Right cardiac atrium (tissue), 5 donors: Measurements from ENCODE around the gene TMEM143. TPM values are rescaled to one million over a fixed set of nuclear protein-coding genes. Genes with fewer than 3 reads are reported as not detected.
"Not testable (repeated sequence)": the region's sequence is repeated elsewhere in the genome, so short reads cannot be mapped to it uniquely, and the experiment has no call there.

Experiments
- ATAC-seq, 2 donors: fragments of 200-7000 bp; cut with Tn5 transposase; one replicate each; pipeline versions ENCODE4 v1.8.0 to v1.9.1; 2020; ENCODE audit warnings: moderate library complexity in 2 of 2, mild to moderate bottlenecking in 1 of 2
- DNase-seq, 3 donors: peaks; one replicate each; pipeline ENCODE4 v3.0.0-alpha.2; 2020
- H3K27ac ChIP-seq: one replicate; pipeline ENCODE4 v1.5.1; 2013; ENCODE audit warnings: mild to moderate bottlenecking, low read length, control low read depth, moderate library complexity
- H3K27me3 ChIP-seq: one replicate; pipeline ENCODE4 v1.6.1; 2013; ENCODE audit not compliant: control insufficient read depth, insufficient read depth
- H3K4me1 ChIP-seq: one replicate; pipeline ENCODE4 v1.6.1; 2013; ENCODE audit warnings: low read length; ENCODE audit not compliant: control insufficient read depth, insufficient read depth
- H3K4me3 ChIP-seq: one replicate; pipeline ENCODE4 v1.5.1; 2013; ENCODE audit warnings: low read length, control low read depth
- H3K9me3 ChIP-seq: one replicate; pipeline ENCODE4 v1.6.1; 2013; ENCODE audit warnings: low read length; ENCODE audit not compliant: control insufficient read depth
- WGBS: extraction: QIAGEN DNeasy Blood & Tissue Kit; methylation state at CpG from one replicate; pipeline ENCODE4 v1.1.7; 2013; 5-methylcytosine and 5-hydroxymethylcytosine counted together
- intact Hi-C, 4 donors: fragments of 100-400 bp; cut with DNase I; formaldehyde crosslinking; loops; one replicate each; pipeline versions ENCODE4 v1.11.0 to v1.14.0; 2022 to 2023
- polyA plus RNA-seq: library from polyadenylated mRNA; stranded (reverse); fragments of 200-250 nt; gene quantifications from one replicate; pipeline ENCODE4 v1.2.3, GENCODE V29; 2013
- total RNA-seq, 4 donors: library from RNA; stranded (reverse); fragmentation: NEBNext Ultra II Directional; extraction: Animal tissue kit (Norgen Biotek cat#: 25700); gene quantifications; one replicate each; pipeline ENCODE4 v1.2.1, GENCODE V29; 2021
- donor health status: healthy with polysubstance abuse.
- donor health status: DM: no; HTN: yes; CAD: no.
- donor health status: DM: no; HTN: no; CAD: no.
- donor health status: DM: no; HTN: yes; CAD: no; lungs with severe emphysema.
- donor health status: DM: yes; HTN: yes; CAD: no.

The TMEM143 gene
- total and polyA plus RNA-seq, 5 donors, result 35.0 to 56.7 (median 45.6) TPM

GRCh38 chr19:48321372-48321621 lies 42.4 kb downstream of the TMEM143 start:
- H3K27ac ChIP-seq, result peak overlapping the region; percentile 95

DNA sequence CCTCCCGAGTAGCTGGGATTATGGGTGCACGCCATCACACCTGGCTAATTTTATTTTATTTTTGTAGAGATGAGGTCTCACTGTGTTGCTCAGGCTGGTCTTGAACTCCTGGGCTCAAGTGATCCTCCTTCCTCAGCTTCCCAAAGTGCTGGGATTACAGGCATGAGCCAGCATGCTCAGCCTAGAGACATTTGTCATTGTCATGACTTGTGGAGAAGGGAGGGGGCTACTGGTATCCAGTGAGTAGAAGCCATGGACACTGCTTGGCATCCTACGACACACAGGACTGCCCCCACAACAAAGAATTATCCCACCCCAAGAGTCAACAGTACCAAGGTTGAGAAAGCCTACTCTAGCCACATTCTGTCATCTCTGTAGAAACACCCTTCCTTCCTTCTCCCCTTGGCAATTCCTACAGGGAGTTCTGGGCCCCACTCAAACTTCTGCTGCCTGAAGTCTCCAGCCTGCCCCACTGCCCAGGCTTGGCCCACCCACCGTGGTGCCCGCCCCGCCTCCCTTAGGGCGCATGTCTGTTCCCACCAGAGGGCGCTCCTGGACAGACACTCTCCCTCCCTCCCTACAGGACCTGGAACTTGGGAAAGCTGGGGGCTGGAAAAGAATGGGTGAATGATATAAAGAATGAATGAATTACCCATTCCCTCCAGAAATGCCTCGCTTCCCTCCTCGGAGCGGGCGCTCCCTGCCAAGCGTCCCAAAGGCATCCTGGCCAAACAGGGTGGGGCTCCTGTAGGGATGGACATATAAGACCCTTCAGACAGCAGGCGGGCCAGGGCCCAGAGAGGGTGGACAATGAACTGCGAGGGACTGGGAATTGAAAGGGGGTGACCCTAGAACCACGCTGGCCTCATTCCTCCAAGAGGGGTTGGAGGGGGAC lies 43.8 kb downstream of the TMEM143 start:
- Histone ChIP-seq H3K9me3 (no peaks in the 10 kb centered on the region), H3K27me3 (no peaks in the 10 kb centered on the region), H3K4me3 (no peak overlapping the region), H3K4me1 (no peaks in the 10 kb centered on the region), H3K27ac (peak overlapping the region; percentile 13)
- intact Hi-C loops, result loop anchor here in 1 of 4 donors (10.0 kb wide), 1 partner anchor 265 kb away; no protein-coding TSS in a partner anchor
- ATAC-seq, result peak; percentile 52 to 57
- DNase-seq, result peak; percentile 85 to 95 (median 94)
- 35% methylated on average over 16 of the region's 16 CpGs for WGBS

More at GRCh38 chr19:48321372-48321621, 42.4 kb downstream of the TMEM143 start:
- no peaks in the 10 kb centered on the region for H3K4me1 ChIP-seq
- H3K9me3 ChIP-seq, result no peaks in the 10 kb centered on the region
- intact Hi-C loops, result no loop called here
- peak overlapping the region; percentile 45 for H3K4me3 ChIP-seq
- H3K27me3 ChIP-seq, result no peaks in the 10 kb centered on the region
- peak; percentile 98 to 99 (median 99) for DNase-seq
- peak; percentile 84 to 87 for ATAC-seq
- WGBS, result under 1% methylated on average over 22 of the region's 22 CpGs

DNA sequence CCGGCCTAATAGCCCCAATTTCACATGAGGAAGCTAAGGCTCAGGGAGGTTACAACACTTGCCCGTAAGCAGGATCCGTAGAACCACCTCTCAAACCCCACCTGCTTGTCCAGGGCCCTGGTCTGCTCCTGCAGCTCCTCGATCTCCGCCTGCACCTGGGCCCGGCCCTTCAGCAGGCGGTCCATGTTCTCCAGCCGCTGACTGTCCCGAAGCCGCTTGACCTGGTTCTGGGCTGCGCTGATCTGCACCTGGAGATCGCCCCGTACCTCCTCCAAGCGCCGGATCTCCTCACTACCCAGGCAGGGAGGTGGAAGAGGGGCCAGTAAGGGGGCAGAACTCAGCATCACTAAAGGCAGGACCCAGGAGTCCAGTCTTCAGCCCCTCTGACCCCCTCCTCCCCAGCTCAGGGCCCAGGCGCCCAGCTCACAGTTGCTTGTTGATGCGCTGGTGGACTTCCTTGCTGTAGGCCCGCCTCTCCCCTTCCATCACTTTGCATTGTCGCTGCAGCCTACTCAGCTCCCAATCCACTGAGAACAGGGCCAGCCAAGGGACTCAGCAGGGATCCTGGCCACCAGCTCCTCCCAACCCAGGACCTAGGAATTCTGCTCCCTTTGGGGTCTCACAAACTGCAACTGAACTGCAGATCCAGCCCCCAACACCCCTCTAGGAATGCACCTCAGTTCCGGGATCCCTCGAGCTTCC lies 45.3 kb downstream of the TMEM143 start:
- ATAC-seq (no peak), DNase-seq (no peak)
- H3K4me3 ChIP-seq, result no peak overlapping the region
- H3K27me3 ChIP-seq, result no peaks in the 10 kb centered on the region
- no peak overlapping the region for H3K27ac ChIP-seq
- H3K9me3 ChIP-seq, result no peaks in the 10 kb centered on the region
- intact Hi-C loops, result loop anchor here in 1 of 4 donors (10.0 kb wide), 1 partner anchor 266 kb away; no protein-coding TSS in a partner anchor
- H3K4me1 ChIP-seq, result no peaks in the 10 kb centered on the region
- WGBS, result 94% methylated on average over 21 of the region's 21 CpGs

- intact Hi-C loops, result loop anchor here in 1 of 4 donors (10.0 kb wide), 1 partner anchor 267 kb away; no protein-coding TSS in a partner anchor
- 59% methylated on average over 9 of the region's 9 CpGs for WGBS
- ATAC-seq, H3K27ac ChIP-seq, H3K4me3 ChIP-seq, H3K9me3 ChIP-seq, H3K4me1 ChIP-seq, H3K27me3 ChIP-seq: not testable (repeated sequence)
- peak in 1 of 3 donors; percentile 41 for DNase-seq
These were observed 46.1 kb downstream of the TMEM143 start for GRCh38 chr19:48317708-48317960.

DNA sequence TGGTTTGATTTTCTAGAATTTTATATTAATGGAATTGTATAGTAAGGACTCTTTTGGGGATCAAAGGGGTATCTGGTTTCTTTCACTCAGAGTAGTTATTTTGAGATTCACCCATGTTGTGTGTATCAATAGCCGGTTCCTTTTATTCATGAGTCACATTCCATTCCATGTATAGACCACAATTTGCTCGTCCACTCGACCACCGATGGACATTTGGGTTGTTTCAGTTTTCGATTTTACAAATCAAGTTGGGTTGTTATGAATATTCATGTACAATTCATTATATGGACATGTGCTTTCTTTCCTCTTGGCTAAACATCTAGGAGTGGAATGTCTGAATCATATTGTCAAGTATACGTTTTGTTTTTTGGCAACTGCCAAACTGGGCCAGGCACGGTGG lies 48.0 kb downstream of the TMEM143 start:
- no peaks in the 10 kb centered on the region for H3K27me3 ChIP-seq
- DNase-seq (no peak), ATAC-seq (no peak)
- no peaks in the 10 kb centered on the region for H3K4me1 ChIP-seq
- H3K4me3 ChIP-seq, result no peak overlapping the region
- intact Hi-C loops, result loop anchor here in 1 of 4 donors (10.0 kb wide), 1 partner anchor 269 kb away; no protein-coding TSS in a partner anchor
- no peak overlapping the region for H3K27ac ChIP-seq
- 76% methylated on average over 7 of the region's 7 CpGs for WGBS
- H3K9me3 ChIP-seq, result no peaks in the 10 kb centered on the region

- H3K4me3 ChIP-seq, result no peak overlapping the region
- no peak overlapping the region for H3K27ac ChIP-seq
- intact Hi-C loops, result loop anchor here in 1 of 4 donors (10.0 kb wide), 1 partner anchor 273 kb away; no protein-coding TSS in a partner anchor
- H3K9me3 ChIP-seq, result no peaks in the 10 kb centered on the region
- no peak for ATAC-seq
- DNase-seq, result peak in 1 of 3 donors; percentile 29
- no peaks in the 10 kb centered on the region for H3K4me1 ChIP-seq
- no peaks in the 10 kb centered on the region for H3K27me3 ChIP-seq
- 95% methylated on average over 11 of the region's 11 CpGs for WGBS
These were observed 52.4 kb downstream of the TMEM143 start for GRCh38 chr19:48311384-48311783.

GRCh38 chr19:48310227-48310626 lies 53.5 kb downstream of the TMEM143 start:
- Histone ChIP-seq H3K4me3 (no peak overlapping the region), H3K4me1 (no peaks in the 10 kb centered on the region), H3K9me3 (no peaks in the 10 kb centered on the region), H3K27ac (no peak overlapping the region), H3K27me3 (no peaks in the 10 kb centered on the region)
- intact Hi-C loops, result loop anchor here in 1 of 4 donors (10.0 kb wide), 1 partner anchor 275 kb away; no protein-coding TSS in a partner anchor
- peak in 1 of 3 donors; percentile 24 for DNase-seq
- 23% methylated on average over 7 of the region's 7 CpGs for whole genome bisulfite sequencing
- ATAC-seq, result peak; percentile 68 to 82

GRCh38 chr19:48309731-48310130 lies 54.0 kb downstream of the TMEM143 start:
- not testable (repeated sequence) for H3K9me3 ChIP-seq, H3K4me1 ChIP-seq, H3K4me3 ChIP-seq, H3K27me3 ChIP-seq, H3K27ac ChIP-seq
- DNase-seq (peak in 1 of 3 donors; percentile 2), ATAC-seq (peak in 1 of 2 donors; percentile 4)
- intact Hi-C loops, result loop anchor here in 1 of 4 donors (10.0 kb wide), 1 partner anchor 275 kb away; no protein-coding TSS in a partner anchor
- 53% methylated on average over 5 of the region's 5 CpGs for WGBS

DNA sequence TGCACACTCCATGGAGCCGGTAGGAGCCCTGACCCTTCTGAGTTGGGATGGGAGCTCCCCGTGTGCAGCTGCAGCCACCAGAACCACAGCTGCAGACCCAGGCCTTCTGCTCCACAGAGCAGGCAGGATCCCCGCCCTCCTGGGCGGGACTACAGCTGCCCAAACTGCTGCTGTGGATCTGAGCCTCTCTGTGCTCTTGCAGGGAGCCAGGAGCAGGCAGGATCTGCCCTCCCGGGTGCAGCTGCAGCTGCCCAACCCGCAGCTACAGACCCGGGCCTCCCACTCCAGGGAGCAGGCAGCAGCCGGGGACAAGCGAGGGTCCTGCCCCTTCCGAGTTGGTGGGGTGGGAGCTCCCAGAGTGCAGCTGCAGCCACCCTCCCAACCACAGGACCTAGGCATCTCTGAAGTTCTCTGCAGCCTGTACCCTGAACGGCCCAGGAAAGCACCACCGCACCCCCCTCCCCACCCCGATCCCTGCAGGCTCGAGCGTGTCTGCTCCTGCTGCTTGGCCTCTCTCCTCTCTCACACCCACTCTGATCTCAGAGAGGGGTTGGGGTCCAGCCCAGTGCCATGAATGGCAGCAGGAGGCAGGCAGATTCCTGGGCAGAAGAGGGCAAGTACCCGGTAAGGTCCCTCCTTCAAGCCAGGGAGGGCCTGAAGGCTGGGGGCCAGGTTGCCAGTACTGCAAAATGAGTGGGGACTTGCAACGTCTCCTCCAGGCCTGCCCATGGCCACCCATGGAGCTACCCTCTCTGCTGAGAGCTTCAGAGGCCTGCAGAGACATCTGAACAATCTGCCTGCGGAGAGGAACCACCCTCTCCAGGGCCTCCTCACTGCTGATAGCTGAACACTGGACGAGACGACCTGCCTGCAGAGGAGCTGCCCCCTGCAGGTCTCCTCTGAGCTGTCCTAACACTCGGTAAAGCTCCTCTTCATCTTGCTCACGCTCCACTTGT lies 54.8 kb downstream of the TMEM143 start:
- peak in 1 of 3 donors; percentile 51 for DNase-seq
- Histone ChIP-seq H3K4me1 (no peaks in the 10 kb centered on the region), H3K27ac (no peak overlapping the region), H3K27me3 (no peaks in the 10 kb centered on the region), H3K4me3 (no peak overlapping the region), H3K9me3 (no peaks in the 10 kb centered on the region)
- peak; percentile 24 to 53 for ATAC-seq
- 58% methylated on average over 22 of the region's 22 CpGs for WGBS
- intact Hi-C loops, result no loop called here

DNA sequence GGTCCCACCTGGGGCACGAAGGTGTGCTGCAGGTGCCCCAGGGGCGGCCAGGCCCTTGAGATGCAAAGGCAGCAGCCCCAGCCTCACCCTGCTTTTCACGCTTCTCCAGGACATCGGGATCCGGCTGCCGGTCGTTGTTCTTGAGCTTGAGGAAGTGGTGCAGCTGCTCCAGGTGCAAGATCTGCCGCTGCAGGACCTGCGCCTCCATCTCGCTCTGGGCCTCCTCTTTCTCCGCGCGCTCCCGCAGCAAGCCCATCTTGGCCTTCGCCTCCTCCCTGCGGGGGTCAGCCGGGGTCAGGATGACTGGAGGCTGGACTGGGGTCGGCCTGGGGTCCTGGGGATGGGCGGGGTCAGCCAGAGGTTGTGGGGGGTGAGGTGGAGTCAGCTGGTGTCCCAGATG lies 59.9 kb downstream of the TMEM143 start:
- 86% methylated on average over 19 of the region's 19 CpGs for WGBS
- peak in 1 of 3 donors; percentile 52 for DNase-seq
- intact Hi-C loops, result no loop called here
- Histone ChIP-seq H3K27me3 (no peaks in the 10 kb centered on the region), H3K4me3 (no peak overlapping the region), H3K27ac (no peak overlapping the region), H3K9me3 (no peaks in the 10 kb centered on the region), H3K4me1 (no peaks in the 10 kb centered on the region)
- peak; percentile 12 to 14 for ATAC-seq
